Brain microvascular endothelial cell (primary cell): ENCODE results near the gene FGD5.

Source experiments
- DNase-seq: peaks from one replicate; pipeline ENCODE4 v3.0.0-alpha.2; 2020
- H3K27ac ChIP-seq: fragments of 250-450 bp; sonication (Bioruptor Pico); 2 replicates; pipeline ENCODE4 v1.5.1; 2020; ENCODE audit warnings: mild to moderate bottlenecking, moderate library complexity
- H3K27me3 ChIP-seq: fragments of 250-450 bp; sonication (Bioruptor Pico); replicated peaks from 2 replicates; pipeline ENCODE4 v1.5.1; 2020; ENCODE audit warnings: mild to moderate bottlenecking
- H3K36me3 ChIP-seq: fragments of 250-450 bp; sonication (Bioruptor Pico); replicated peaks from 2 replicates; pipeline ENCODE4 v1.5.1; 2020; ENCODE audit warnings: mild to moderate bottlenecking
- H3K4me3 ChIP-seq: 2 replicates; pipeline ENCODE4 v1.5.1; 2011; ENCODE audit warnings: low read depth, mild to moderate bottlenecking, control low read depth, low read length, moderate library complexity
- CTCF ChIP-seq: IDR thresholded peaks from 2 replicates; pipeline ENCODE4 v1.5.1; 2011; ENCODE audit warnings: low read depth, mild to moderate bottlenecking, moderate library complexity, low read length, control low read depth, inconsistent platforms; ENCODE audit errors: missing control alignments
- in situ Hi-C: cut with HindIII; loops from 2 replicates; pipeline ENCODE4 v1.10.0; 2017; ENCODE audit warnings: low sequenced_read_pairs, low pct_ligation_motif_present

The FGD5 gene

GRCh38 chr3:14794435-14794834 lies 24.3 kb upstream of the FGD5 start:
- Histone ChIP-seq H3K4me3 (no peak overlapping the region), H3K36me3 (no peaks in the 10 kb centered on the region), H3K27ac (no peak overlapping the region), H3K27me3 (peaks cover 5% of the 10 kb centered on the region)
- no peak for TF ChIP-seq CTCF
- DNase-seq: no peak
- in situ Hi-C loops: no loop called here

GRCh38 chr3:14795996-14796395 lies 22.8 kb upstream of the FGD5 start:
- Histone ChIP-seq H3K4me3 (no peak overlapping the region), H3K27me3 (peaks cover 5% of the 10 kb centered on the region), H3K36me3 (no peaks in the 10 kb centered on the region), H3K27ac (no peak overlapping the region)
- no peak for DNase-seq
- no peak for TF ChIP-seq CTCF
- in situ Hi-C loops: no loop called here

GRCh38 chr3:14796403-14797077 lies 22.2 kb upstream of the FGD5 start:
- no peak for TF ChIP-seq CTCF

GRCh38 chr3:14797731-14798130 lies 21.0 kb upstream of the FGD5 start:
- Histone ChIP-seq H3K4me3 (no peak overlapping the region), H3K27me3 (peaks cover 5% of the 10 kb centered on the region), H3K36me3 (no peaks in the 10 kb centered on the region), H3K27ac (no peak overlapping the region)
- DNase-seq: no peak
- in situ Hi-C loops: no loop called here
- no peak for TF ChIP-seq CTCF

More at GRCh38 chr3:14796403-14797077, 22.2 kb upstream of the FGD5 start:
- Histone ChIP-seq H3K27ac (no peak overlapping the region), H3K27me3 (peaks cover 5% of the 10 kb centered on the region), H3K4me3 (no peak overlapping the region), H3K36me3 (no peaks in the 10 kb centered on the region)
- in situ Hi-C loops: no loop called here
- no peak for DNase-seq

GRCh38 chr3:14798231-14798630 lies 20.5 kb upstream of the FGD5 start:
- in situ Hi-C loops: no loop called here
- H3K36me3 ChIP-seq: no peaks in the 10 kb centered on the region
- peaks cover 5% of the 10 kb centered on the region for H3K27me3 ChIP-seq
- TF ChIP-seq CTCF: no peak
- no peak overlapping the region for H3K4me3 ChIP-seq
- H3K27ac ChIP-seq: no peak overlapping the region
- DNase-seq: no peak

- H3K27ac ChIP-seq: no peak overlapping the region
- DNase-seq: no peak
- H3K4me3 ChIP-seq: no peak overlapping the region
- in situ Hi-C loops: no loop called here
- no peaks in the 10 kb centered on the region for H3K36me3 ChIP-seq
- no peak for TF ChIP-seq CTCF
- H3K27me3 ChIP-seq: peaks cover 5% of the 10 kb centered on the region
These were observed 19.6 kb upstream of the FGD5 start for GRCh38 chr3:14799146-14799545.
